Activated CD4-positive, alpha-beta T cell treated with anti-CD3 and anti-CD28 coated beads, Interleukin-10, Interleukin-2, amounts not matched to agents 100 ng/mL and 50 ng/mL, durations not matched to agents 16 hours and 8 hours (primary cell): ENCODE measurements around the gene CILP2.

Experiments
- DNase-seq: peaks from one replicate; pipeline ENCODE4 v3.0.0-alpha.2; 2020

CILP2 gene

GRCh38 chr19:19531951-19532805 is 5.9 kb upstream of the CILP2 start:
- peak; percentile 87 for DNase-seq

GRCh38 chr19:19532806-19533701 is 5.0 kb upstream of the CILP2 start:
- DNase-seq, result no peak

GRCh38 chr19:19533841-19534240 is 4.2 kb upstream of the CILP2 start:
- no peak for DNase-seq

GRCh38 chr19:19534556-19535265 is 3.4 kb upstream of the CILP2 start:
- DNase-seq, result no peak

GRCh38 chr19:19535311-19536191 is 2.5 kb upstream of the CILP2 start:
- DNase-seq, result no peak

DNA sequence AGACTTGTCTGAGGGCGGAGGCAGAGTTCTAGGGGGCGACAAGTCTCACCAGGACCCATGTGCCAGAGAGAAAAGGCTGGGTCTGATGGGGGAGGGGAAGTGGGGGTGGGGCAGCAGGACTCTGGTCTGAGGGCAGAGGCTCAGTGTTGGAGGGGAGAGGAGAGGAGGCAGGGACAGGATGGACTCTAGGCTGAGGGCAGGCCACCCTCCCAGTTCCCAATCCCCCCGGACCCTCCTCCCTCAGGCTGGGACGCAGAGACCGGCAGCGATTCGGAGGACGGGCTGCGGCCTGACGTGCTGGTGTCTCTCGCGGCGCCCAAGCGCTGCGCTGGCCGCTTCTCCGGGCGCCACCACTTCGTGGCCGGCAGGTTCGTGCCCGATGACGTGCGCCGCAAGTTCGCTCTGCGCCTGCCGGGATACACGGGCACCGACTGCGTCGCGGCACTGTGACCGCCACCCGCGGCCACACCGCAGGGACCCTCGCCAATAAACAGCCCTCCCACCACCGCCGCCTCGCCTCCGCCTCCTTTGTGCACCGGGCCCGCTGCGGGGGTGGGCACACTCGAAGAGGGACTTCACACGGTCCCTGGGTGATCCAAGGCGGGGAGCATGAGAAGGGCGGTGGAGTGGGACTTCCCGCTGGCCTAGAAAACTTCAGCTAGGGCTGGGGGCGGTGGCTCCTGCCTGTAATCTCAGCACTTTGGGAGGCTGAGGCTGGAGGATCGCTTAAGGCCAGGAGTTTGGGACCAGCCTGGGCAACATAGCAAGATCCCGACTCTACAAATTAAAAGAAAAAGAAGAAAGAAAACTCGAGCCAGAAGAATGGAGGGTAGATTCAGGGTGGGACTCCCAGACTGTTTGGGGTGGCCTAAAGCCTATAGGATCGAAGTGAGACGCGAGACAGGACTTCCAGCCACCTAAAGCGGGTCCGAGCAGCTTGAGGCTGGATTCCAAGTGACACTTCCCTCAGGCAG is 703 bp upstream of the CILP2 start:
- DNase-seq, result no peak

GRCh38 chr19:19538785-19539166 is 711 bp downstream of the CILP2 start:
- DNase-seq, result no peak

DNA sequence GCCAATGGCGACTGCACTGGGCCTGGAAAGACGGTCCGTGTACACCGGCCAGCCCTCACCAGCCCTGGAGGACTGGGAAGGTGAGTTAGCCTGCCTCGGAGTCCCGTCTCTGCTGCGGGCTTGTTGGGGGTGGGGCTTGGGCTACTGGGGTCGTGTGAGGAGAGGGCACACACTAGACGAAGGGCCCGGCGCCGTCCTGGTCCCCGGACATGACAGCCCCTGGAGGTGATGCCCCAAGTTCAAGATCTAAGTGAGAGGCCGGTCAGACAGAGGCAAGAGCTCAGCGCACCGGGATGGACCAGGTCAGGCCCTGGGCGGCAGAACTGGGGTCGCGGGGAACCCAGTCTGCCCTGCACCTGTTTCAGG is 1.6 kb downstream of the CILP2 start:
- no peak for DNase-seq

GRCh38 chr19:19540064-19540714 is 2.1 kb downstream of the CILP2 start:
- DNase-seq, result peak; percentile 83

GRCh38 chr19:19540715-19541515 is 2.9 kb downstream of the CILP2 start:
- DNase-seq, result peak; percentile 77

DNA sequence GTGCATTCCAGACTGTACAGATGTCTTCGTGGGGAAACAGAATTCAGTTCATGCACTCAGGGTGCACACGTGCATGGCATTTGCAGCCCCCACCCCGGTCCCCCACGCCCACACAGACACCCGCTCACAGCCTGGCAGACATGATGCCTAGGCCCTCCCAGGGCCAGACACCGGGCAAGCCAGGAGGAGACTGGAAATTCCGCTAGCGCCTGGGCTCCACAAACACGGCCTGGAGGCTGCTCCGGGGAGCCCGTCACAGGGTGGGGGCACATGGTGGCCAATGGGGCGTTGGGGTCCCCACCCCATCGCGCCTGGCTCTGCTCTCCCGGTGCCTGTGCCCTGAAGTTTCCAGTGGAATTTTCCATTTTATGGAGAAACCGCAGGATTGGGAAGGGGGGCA is 3.6 kb downstream of the CILP2 start:
- no peak for DNase-seq

GRCh38 chr19:19542507-19542906 is 4.4 kb downstream of the CILP2 start:
- DNase-seq, result no peak

GRCh38 chr19:19543101-19543500 is 5.0 kb downstream of the CILP2 start:
- DNase-seq, result no peak

- no peak for DNase-seq
Observed at GRCh38 chr19:19543640-19544039, 5.6 kb downstream of the CILP2 start.

DNA sequence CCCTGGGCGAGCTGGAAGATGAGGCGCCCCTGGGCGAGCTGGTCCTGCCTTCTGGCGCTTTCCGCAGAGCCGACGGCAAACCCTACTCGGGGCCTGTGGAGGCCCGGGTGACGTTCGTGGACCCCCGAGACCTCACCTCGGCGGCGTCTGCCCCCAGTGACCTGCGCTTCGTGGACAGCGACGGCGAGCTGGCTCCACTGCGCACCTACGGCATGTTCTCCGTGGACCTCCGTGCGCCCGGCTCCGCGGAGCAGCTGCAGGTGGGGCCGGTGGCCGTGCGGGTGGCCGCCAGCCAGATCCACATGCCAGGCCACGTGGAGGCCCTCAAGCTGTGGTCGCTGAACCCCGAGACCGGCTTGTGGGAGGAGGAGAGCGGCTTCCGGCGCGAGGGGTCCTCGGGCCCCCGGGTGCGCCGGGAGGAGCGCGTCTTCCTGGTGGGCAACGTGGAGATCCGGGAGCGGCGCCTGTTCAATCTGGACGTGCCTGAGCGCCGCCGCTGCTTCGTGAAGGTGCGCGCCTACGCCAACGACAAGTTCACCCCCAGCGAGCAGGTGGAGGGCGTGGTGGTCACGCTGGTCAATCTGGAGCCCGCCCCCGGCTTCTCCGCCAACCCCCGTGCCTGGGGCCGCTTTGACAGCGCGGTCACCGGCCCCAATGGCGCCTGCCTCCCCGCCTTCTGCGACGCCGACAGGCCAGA is 6.3 kb downstream of the CILP2 start:
- DNase-seq, result no peak

DNA sequence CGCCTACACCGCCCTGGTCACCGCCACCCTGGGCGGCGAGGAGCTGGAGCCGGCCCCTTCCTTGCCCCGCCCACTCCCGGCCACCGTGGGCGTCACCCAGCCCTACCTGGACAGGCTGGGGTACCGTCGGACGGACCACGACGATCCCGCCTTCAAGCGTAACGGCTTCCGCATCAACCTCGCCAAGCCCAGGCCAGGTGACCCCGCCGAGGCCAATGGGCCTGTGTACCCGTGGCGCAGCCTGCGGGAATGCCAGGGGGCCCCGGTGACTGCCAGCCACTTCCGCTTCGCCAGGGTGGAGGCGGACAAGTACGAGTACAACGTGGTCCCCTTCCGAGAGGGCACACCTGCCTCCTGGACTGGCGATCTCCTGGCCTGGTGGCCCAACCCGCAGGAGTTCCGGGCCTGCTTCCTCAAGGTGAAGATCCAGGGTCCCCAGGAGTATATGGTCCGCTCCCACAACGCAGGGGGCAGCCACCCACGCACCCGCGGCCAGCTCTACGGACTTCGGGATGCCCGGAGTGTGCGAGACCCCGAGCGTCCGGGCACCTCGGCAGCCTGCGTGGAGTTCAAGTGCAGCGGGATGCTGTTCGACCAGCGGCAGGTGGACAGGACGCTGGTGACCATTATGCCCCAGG is 7.0 kb downstream of the CILP2 start:
- no peak for DNase-seq

DNA sequence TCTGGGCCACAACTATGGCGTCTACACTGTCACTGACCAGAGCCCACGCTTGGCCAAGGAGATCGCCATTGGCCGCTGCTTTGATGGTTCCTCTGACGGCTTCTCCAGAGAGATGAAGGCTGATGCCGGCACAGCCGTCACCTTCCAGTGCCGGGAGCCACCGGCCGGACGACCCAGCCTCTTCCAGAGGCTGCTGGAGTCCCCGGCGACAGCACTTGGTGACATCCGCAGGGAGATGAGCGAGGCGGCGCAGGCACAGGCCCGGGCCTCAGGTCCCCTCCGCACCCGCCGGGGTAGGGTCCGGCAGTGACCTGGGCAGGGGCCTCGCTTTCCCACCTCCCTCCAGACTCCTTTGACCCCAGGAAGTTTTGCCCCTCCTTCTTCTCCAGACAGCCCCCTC is 7.6 kb downstream of the CILP2 start:
- no peak for DNase-seq

GRCh38 chr19:19546751-19547162 is 8.7 kb downstream of the CILP2 start:
- DNase-seq, result no peak
